PFSK-1 (cell line): ENCODE data around the gene HECTD4.

ENCODE experiments used
- FOXP2 ChIP-seq: optimal IDR thresholded peaks from 2 replicates; pipeline ENCODE3; 2011; ENCODE audit warnings: borderline replicate concordance, control low read depth, inconsistent platforms; ENCODE audit not compliant: insufficient read depth; ENCODE audit errors: extremely low read length, extremely low read depth
- POLR2AphosphoS5 ChIP-seq: IDR thresholded peaks from 2 replicates; pipeline ENCODE4 v1.6.1; 2012; ENCODE audit warnings: low read depth, mild to moderate bottlenecking, control low read depth, low read length, moderate library complexity
- SIN3A ChIP-seq: IDR thresholded peaks from 2 replicates; pipeline ENCODE4 v1.6.1; 2012; ENCODE audit warnings: mild to moderate bottlenecking, low read length, moderate library complexity, borderline replicate concordance; ENCODE audit not compliant: insufficient read depth
- TAF1 ChIP-seq: IDR thresholded peaks from 2 replicates; pipeline ENCODE4 v1.6.1; 2012; ENCODE audit warnings: low read length, control low read depth, borderline replicate concordance; ENCODE audit not compliant: insufficient read depth
- TF ChIP-seq, protein P1 (sequence below), 2 experiments: IDR thresholded peaks; 2 replicates each; pipeline versions ENCODE4 v1.6.1 to v1.8.0; 2011 to 2012; ENCODE audit warnings: low read depth in 2 of 2, low read length in 2 of 2, control low read depth in 1 of 2, inconsistent platforms in 1 of 2, mild to moderate bottlenecking in 1 of 2, moderate library complexity in 1 of 2; ENCODE audit not compliant: insufficient read depth in 1 of 2

DNA sequence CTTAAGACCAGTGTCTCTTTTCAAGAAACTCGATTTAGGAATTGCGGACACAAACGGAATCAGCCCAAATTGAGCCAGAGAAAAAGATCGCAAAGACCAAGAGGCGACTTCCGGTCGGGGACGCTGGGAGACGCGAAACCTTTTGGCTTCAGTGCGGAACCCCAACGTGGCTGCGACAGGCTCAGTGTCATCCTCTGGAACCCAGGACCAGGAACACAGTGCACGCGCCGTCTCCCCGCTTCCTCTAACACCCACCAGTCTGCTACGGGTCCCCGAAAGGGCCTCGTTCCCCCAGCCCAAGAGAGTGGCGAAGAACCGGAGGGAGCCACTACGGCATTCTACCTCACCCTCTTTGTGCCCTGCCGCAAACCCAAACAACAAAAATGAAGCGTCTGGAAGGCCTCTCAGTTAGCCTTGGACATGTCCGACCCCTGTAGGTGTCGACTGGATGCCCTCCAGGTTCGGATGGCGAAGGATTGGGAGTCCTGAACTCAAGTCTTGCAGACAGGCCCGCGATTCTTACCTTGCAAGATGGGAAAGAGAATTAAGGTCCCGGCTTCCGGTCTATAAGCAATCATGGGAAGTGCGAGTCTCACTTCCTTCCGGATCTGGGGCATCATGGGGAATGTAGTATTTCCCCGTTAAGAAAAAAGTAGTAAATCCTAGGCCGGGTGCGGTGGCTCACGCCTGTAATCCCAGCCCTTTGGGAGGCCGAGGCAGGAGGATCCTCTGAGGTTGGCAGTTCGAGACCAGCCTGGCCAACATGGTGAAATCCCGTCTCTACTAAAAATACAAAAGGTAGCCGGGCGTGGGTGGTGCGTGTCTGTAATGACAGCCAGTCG lies 27.1 kb upstream of the HECTD4 start, which contains the start of gene RPL6:
- TF ChIP-seq SIN3A (no peak), POLR2AphosphoS5 (peak; percentile 99), TAF1 (peak; percentile 100), FOXP2 (no peak)
- TF ChIP-seq, protein P1, sequence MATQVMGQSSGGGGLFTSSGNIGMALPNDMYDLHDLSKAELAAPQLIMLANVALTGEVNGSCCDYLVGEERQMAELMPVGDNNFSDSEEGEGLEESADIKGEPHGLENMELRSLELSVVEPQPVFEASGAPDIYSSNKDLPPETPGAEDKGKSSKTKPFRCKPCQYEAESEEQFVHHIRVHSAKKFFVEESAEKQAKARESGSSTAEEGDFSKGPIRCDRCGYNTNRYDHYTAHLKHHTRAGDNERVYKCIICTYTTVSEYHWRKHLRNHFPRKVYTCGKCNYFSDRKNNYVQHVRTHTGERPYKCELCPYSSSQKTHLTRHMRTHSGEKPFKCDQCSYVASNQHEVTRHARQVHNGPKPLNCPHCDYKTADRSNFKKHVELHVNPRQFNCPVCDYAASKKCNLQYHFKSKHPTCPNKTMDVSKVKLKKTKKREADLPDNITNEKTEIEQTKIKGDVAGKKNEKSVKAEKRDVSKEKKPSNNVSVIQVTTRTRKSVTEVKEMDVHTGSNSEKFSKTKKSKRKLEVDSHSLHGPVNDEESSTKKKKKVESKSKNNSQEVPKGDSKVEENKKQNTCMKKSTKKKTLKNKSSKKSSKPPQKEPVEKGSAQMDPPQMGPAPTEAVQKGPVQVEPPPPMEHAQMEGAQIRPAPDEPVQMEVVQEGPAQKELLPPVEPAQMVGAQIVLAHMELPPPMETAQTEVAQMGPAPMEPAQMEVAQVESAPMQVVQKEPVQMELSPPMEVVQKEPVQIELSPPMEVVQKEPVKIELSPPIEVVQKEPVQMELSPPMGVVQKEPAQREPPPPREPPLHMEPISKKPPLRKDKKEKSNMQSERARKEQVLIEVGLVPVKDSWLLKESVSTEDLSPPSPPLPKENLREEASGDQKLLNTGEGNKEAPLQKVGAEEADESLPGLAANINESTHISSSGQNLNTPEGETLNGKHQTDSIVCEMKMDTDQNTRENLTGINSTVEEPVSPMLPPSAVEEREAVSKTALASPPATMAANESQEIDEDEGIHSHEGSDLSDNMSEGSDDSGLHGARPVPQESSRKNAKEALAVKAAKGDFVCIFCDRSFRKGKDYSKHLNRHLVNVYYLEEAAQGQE (IDR thresholded peaks at IDR 0.05; ENCODE audit: insufficient read depth in 1 of 2, low read depth in 2 of 2, low read length in 2 of 2), result peak; percentile 56 to 79; a peak in 2 of 4 replicates
